GM12864 (cell line): Measurements from ENCODE around the gene FXYD4.
"Not testable (repeated sequence)": the region's sequence is repeated elsewhere in the genome, so short reads cannot be mapped to it uniquely, and the experiment has no call there.

Experiments used
- DNase-seq: peaks from one replicate; pipeline ENCODE4 v3.0.0-alpha.2; 2011; ENCODE audit warnings: low read depth
- H3K4me3 ChIP-seq: 2 replicates; pipeline ENCODE4 v1.5.1; 2011; ENCODE audit warnings: mild to moderate bottlenecking, low read depth, low read length, control low read depth
- TF ChIP-seq, protein P1 (sequence below): IDR thresholded peaks from 2 replicates; pipeline ENCODE4 v1.5.1; 2011; ENCODE audit warnings: low read depth, mild to moderate bottlenecking, moderate library complexity, low read length, control low read depth, inconsistent platforms; ENCODE audit errors: missing control alignments

FXYD4 gene

DNA sequence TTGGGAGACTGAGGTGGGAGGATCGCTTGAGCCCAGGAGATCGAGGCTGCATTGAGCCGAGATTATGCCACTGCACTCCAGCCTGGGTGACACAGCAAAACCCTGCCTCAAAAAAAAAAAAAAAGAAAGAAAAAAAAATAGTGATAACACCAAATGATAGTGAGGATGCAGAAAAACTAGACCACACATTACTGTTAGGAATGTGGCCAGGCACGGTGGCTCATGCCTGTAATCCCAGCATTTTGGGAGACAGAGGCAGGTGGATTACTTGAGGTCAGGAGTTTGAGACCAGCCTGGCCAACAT is 40.7 kb upstream of the FXYD4 start:
- H3K4me3 ChIP-seq, DNase-seq: not testable (repeated sequence)

DNA sequence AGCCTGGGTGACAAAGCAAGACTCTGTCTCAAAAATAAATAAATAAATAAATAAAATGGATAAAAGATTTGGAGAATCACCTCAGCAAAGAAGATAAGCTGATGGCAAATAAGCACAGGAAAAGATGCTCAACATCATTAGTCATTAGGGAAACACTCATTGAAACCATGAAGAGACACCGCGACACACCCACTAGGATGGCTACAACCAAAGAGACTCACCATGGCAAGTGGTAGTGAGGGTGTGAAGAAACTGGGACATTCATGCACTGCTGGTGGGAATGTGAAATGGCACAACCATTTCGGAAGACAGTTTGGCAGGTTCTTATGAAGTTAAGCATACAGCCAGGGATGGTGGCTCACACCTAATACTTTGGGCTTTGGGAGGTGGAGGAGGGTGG is 37.8 kb upstream of the FXYD4 start:
- H3K4me3 ChIP-seq: no peak overlapping the region
- DNase-seq: no peak
- TF ChIP-seq, protein P1, sequence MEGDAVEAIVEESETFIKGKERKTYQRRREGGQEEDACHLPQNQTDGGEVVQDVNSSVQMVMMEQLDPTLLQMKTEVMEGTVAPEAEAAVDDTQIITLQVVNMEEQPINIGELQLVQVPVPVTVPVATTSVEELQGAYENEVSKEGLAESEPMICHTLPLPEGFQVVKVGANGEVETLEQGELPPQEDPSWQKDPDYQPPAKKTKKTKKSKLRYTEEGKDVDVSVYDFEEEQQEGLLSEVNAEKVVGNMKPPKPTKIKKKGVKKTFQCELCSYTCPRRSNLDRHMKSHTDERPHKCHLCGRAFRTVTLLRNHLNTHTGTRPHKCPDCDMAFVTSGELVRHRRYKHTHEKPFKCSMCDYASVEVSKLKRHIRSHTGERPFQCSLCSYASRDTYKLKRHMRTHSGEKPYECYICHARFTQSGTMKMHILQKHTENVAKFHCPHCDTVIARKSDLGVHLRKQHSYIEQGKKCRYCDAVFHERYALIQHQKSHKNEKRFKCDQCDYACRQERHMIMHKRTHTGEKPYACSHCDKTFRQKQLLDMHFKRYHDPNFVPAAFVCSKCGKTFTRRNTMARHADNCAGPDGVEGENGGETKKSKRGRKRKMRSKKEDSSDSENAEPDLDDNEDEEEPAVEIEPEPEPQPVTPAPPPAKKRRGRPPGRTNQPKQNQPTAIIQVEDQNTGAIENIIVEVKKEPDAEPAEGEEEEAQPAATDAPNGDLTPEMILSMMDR: no peak

DNA sequence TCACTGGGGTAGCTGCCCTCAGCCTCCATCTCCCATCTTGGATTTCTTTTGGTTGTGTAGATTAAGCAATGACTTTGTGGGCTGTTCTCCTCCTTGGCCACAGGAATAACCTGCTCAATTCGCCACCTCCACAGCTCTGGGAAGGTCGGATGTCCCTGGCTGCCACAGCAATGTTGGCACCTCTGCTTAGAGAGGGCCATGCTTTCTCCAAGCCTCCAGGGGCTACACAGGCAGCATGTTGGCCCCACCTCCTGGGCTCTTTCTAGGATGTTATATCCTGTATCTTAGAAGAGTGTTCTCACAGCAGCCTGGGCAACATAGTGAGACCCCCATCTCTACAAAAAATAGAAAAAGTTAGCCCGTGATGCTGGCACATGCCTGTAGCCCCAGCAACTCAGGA is 35.4 kb upstream of the FXYD4 start:
- H3K4me3 ChIP-seq: no peak overlapping the region
- DNase-seq: no peak
- TF ChIP-seq, protein P1: no peak

DNA sequence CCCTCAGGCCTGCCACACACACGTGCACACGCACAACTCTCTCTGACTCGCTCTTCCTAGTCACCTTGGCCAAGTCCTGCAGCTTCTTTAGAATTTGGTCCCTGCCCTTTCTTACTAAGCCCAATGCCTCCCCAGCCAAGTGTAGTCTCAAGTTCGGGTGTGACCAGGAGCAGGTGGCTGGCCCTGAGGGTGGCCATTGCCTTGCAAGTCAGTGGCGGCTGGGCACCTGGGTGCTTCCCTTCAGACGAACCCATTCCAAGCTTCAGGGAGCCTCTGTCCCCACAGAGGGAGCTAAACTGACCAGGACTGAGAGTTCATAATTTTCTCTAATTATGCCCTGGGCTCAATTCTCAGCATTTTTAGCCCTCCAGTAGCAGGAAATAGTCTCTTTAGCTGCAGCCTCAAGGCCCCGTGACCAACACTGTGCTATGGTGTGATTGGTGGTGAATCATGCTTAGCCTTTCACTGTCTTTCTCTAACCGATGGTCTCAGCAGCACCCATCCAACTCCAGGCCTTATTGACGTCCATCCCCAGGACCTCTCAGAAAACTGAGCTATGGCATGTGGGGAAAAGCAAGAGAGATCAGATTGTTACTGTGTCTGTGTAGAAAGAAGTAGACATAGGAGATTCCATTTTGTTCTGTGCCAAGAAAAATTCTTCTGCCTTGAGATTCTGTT is 34.7 kb upstream of the FXYD4 start:
- DNase-seq: no peak

DNA sequence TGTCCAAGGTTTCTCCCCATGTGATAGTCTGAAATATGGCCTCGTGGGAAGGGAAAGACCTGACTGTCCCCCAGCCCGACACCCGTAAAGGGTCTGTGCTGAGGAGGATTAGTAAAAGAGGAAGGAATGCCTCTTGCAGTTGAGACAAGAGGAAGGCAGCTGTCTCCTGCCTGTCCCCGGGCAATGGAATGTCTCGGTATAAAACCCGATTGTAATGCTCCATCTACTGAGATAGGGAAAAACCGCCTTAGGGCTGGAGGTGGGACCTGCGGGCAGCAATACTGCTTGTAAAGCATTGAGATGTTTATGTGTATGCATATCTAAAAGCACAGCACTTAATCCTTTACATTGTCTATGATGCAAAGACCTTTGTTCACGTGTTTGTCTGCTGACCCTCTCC is 33.9 kb upstream of the FXYD4 start:
- DNase-seq: not testable (repeated sequence)

More for the DNA sequence above, 34.7 kb upstream of the FXYD4 start:
- TF ChIP-seq, protein P1: no peak
- no peak overlapping the region for H3K4me3 ChIP-seq

DNA sequence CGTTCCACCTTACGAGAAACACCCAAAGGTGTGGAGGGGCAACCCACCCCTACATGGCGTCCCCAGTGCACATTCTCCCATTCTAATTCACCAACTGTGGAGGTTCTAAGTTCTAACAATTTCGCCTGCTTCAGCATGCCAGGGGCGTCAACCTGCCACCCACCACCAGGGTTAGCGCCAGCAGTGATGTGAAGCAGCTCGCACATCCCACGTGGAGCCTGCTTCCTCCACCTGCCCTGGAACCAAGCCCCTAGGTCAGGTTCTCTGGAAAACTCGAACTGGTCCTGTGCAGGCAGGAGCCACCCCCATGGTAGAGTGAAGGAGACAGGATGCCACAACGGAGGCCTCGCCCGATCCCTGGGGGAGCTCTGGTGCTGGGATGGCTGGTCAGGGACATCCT is 33.3 kb upstream of the FXYD4 start:
- no peak overlapping the region for H3K4me3 ChIP-seq
- no peak for DNase-seq
- TF ChIP-seq, protein P1: no peak

More for the DNA sequence above, 33.9 kb upstream of the FXYD4 start:
- not testable (repeated sequence) for H3K4me3 ChIP-seq

DNA sequence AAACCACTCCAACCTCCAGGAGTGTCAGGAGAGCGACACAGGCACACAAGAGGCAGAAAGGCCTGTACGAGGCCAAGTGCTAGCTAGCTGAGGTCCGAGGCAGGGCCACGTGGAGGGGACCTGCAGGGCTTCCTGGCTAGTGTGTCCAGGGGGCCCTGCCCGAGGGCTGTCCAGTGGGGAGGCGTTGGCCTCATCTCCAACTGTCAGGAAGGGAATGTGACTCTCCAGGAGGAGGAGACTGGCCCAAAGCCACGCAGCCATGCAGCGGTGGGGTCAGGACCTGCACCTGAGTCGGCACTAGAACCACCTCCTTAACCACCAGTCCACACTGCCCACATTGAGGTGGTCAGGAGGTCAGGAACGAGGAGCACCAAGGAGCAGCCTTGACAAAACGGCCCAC is 32.3 kb upstream of the FXYD4 start:
- no peak overlapping the region for H3K4me3 ChIP-seq
- TF ChIP-seq, protein P1: no peak
- DNase-seq: no peak

DNA sequence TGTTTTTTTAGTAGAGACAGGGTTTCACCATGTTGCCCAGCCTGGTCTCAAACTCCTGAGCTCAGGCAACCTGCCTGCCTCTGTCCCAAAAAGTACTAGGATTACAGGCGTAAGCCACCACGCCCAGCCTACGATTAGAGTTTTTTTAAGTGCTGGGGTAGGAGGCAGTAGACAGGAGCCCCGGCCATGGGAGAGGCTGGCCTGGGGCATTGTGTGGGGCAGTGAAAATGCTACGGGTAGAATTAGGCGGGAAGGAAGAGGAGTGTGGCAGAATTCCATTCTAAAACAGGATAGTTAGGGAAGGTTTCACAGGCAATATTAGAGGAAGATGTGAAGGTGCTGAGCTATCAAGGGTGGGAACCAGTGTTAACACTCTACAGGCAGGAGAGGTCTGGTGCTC is 31.3 kb upstream of the FXYD4 start:
- DNase-seq: no peak
- TF ChIP-seq, protein P1: no peak
- no peak overlapping the region for H3K4me3 ChIP-seq
